Posterior vena cava (tissue), 2 donors: Measurements from ENCODE around the gene LASP1. TPM values are rescaled to one million over a fixed set of nuclear protein-coding genes. Genes with fewer than 3 reads are reported as not detected.
A peak's percentile ranks its signal among the peaks of the same experiment; 100 is the strongest.
"Not testable (repeated sequence)": the region's sequence is repeated elsewhere in the genome, so short reads cannot be mapped to it uniquely, and the experiment has no call there.

ENCODE experiments used
- DNase-seq: peaks from one replicate; pipeline ENCODE4 v3.0.0-alpha.2; 2020; ENCODE audit warnings: low spot score
- intact Hi-C, 2 donors: fragments of 100-400 bp; cut with DNase I; formaldehyde crosslinking; loops; one replicate each; pipeline versions ENCODE4 v1.14.1 to v1.14.2; 2022 to 2023
- total RNA-seq, 2 donors: library from RNA; stranded (reverse); fragmentation: NEBNext Ultra II Directional; extraction: Animal tissue kit (Norgen Biotek cat#: 25700); gene quantifications; one replicate each; pipeline ENCODE4 v1.2.1, GENCODE V29; 2021
- donor health status: DM: yes; HTN: yes; CAD: no.
- donor health status: DM: yes; HTN: yes; CAD: no.

LASP1 gene
- total RNA-seq, 2 donors from 2014 or later = 95.2 to 119 TPM

- DNase-seq = no peak
- intact Hi-C loops = no loop called here
Observed at GRCh38 chr17:38918916-38919315, 49.1 kb downstream of the LASP1 start.

GRCh38 chr17:38919316-38920078, 49.6 kb downstream of the LASP1 start:
- intact Hi-C loops = loop anchor here in 1 of 2 donors (5.0 kb wide), 1 partner anchor 47 kb away; the partner anchor contains the start of gene LASP1
- DNase-seq = peak; percentile 66

GRCh38 chr17:38920374-38921291, 50.8 kb downstream of the LASP1 start:
- intact Hi-C loops = loop anchor here in 1 of 2 donors (5.0 kb wide), 1 partner anchor 48 kb away; the partner anchor contains the start of gene LASP1
- peak; percentile 65 for DNase-seq

GRCh38 chr17:38921756-38922411, 52.0 kb downstream of the LASP1 start:
- intact Hi-C loops = loop anchor here in 1 of 2 donors (5.0 kb wide), 1 partner anchor 50 kb away; the partner anchor contains the start of gene LASP1
- peak; percentile 78 for DNase-seq

GRCh38 chr17:38922538-38923297, 52.9 kb downstream of the LASP1 start:
- intact Hi-C loops = loop anchor here in 1 of 2 donors (5.0 kb wide), 1 partner anchor 50 kb away; the partner anchor contains the start of gene LASP1
- peak; percentile 83 for DNase-seq

- DNase-seq = no peak
- intact Hi-C loops = no loop called here
Observed at GRCh38 chr17:38925263-38925995, 55.6 kb downstream of the LASP1 start, which contains the start of gene LASP1NB. Gene LASP1NB (plus strand): TSS chr17:38925614.

- DNase-seq = no peak
- intact Hi-C loops = no loop called here
Observed at GRCh38 chr17:38926293-38927070, 56.6 kb downstream of the LASP1 start.

GRCh38 chr17:38930782-38931181, 60.9 kb downstream of the LASP1 start:
- not testable (repeated sequence) for DNase-seq

GRCh38 chr17:38933962-38934361, 64.1 kb downstream of the LASP1 start:
- DNase-seq, intact Hi-C loops: not testable (repeated sequence)

More at GRCh38 chr17:38930782-38931181, 60.9 kb downstream of the LASP1 start:
- intact Hi-C loops = not testable (repeated sequence)

- no peak for DNase-seq
- intact Hi-C loops = no loop called here
Observed at GRCh38 chr17:38939987-38940386, 70.1 kb downstream of the LASP1 start.

- DNase-seq = no peak
- intact Hi-C loops = no loop called here
Observed at GRCh38 chr17:38940404-38940803, 70.5 kb downstream of the LASP1 start.

GRCh38 chr17:38942696-38943334, 73.0 kb downstream of the LASP1 start:
- intact Hi-C loops = no loop called here
- DNase-seq = no peak

GRCh38 chr17:38943607-38944006, 73.7 kb downstream of the LASP1 start:
- DNase-seq = no peak
- intact Hi-C loops = no loop called here

GRCh38 chr17:38947189-38947588, 77.3 kb downstream of the LASP1 start:
- intact Hi-C loops = no loop called here
- no peak for DNase-seq

- intact Hi-C loops, DNase-seq: not testable (repeated sequence)
Observed at GRCh38 chr17:38953800-38954199, 83.9 kb downstream of the LASP1 start.

GRCh38 chr17:38958326-38958725, 88.5 kb downstream of the LASP1 start:
- no peak for DNase-seq
- intact Hi-C loops = no loop called here

GRCh38 chr17:38958756-38959155, 88.9 kb downstream of the LASP1 start:
- intact Hi-C loops = no loop called here

More at GRCh38 chr17:38958756-38959155, 88.9 kb downstream of the LASP1 start:
- DNase-seq = no peak
